Nephron progenitor cell (in vitro differentiated cells): Measurements from ENCODE around the gene SPATA24.
"Not testable (repeated sequence)": the region's sequence is repeated elsewhere in the genome, so short reads cannot be mapped to it uniquely, and the experiment has no call there.

Source experiments
- DNase-seq: peaks from one replicate; pipeline ENCODE4 v3.0.0; 2021
- H3K27ac Mint-ChIP-seq: 2 replicates; pipeline ENCODE4 v1.8.0; 2021; ENCODE audit warnings: mild to moderate bottlenecking, moderate library complexity, mixed read lengths
- H3K27me3 Mint-ChIP-seq: 2 replicates; pipeline ENCODE4 v1.8.0; 2021; ENCODE audit warnings: mild to moderate bottlenecking, low read depth, mixed read lengths; ENCODE audit not compliant: poor library complexity
- H3K36me3 Mint-ChIP-seq: 2 replicates; pipeline ENCODE4 v1.8.0; 2021; ENCODE audit warnings: low read depth, mixed read lengths
- H3K4me1 Mint-ChIP-seq: 2 replicates; pipeline ENCODE4 v1.8.0; 2021; ENCODE audit warnings: mixed read lengths
- H3K4me3 Mint-ChIP-seq: 2 replicates; pipeline ENCODE4 v1.8.0; 2021; ENCODE audit warnings: mild to moderate bottlenecking, moderate library complexity, mixed read lengths
- H3K9me3 Mint-ChIP-seq: 2 replicates; pipeline ENCODE4 v1.8.0; 2021; ENCODE audit warnings: mild to moderate bottlenecking, moderate library complexity, mixed read lengths
- TF ChIP-seq, protein P1 (sequence below): fragments of 200-600 bp; sonication (generic); IDR thresholded peaks from 2 replicates; pipeline ENCODE4 v1.5.0; 2021; ENCODE audit warnings: antibody characterized with exemption

Gene SPATA24

DNA sequence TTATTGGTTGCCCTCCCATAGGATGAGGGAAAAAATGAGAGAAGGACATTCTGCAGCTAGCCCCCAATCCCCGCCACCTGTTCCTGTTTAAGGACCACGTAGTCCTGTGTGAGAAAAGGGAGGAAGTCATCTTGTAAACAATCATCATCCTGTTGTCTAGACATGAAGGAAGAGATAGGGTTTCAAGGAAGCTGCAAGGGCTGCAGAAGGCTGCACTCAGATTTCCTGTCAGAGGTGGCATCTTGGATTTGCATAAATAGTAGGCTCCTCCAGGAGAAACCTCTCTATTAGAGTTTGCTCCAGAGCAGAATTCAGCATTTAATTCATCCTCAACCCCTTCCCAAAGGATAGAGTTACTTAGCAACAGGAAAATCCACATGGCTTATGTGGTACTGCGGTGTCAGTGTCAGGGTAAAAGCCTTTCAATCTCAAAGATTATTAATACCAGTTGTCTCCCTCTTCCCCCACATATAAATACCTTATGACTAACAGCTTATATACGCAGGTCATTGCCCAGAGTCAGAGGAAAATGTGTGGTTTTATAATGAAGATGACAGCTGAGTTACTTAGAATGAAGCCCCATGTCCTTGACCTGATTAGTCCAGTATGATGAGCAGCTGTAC lies 40.1 kb upstream of the SPATA24 start:
- Mint-ChIP-seq H3K4me1 (peaks cover 30% of the 10 kb centered on the region), H3K9me3 (no peaks in the 10 kb centered on the region), H3K27ac (no peak overlapping the region), H3K4me3 (no peak overlapping the region), H3K36me3 (no peaks in the 10 kb centered on the region), H3K27me3 (peaks cover 31% of the 10 kb centered on the region)
- DNase-seq, result no peak
- TF ChIP-seq, protein P1, sequence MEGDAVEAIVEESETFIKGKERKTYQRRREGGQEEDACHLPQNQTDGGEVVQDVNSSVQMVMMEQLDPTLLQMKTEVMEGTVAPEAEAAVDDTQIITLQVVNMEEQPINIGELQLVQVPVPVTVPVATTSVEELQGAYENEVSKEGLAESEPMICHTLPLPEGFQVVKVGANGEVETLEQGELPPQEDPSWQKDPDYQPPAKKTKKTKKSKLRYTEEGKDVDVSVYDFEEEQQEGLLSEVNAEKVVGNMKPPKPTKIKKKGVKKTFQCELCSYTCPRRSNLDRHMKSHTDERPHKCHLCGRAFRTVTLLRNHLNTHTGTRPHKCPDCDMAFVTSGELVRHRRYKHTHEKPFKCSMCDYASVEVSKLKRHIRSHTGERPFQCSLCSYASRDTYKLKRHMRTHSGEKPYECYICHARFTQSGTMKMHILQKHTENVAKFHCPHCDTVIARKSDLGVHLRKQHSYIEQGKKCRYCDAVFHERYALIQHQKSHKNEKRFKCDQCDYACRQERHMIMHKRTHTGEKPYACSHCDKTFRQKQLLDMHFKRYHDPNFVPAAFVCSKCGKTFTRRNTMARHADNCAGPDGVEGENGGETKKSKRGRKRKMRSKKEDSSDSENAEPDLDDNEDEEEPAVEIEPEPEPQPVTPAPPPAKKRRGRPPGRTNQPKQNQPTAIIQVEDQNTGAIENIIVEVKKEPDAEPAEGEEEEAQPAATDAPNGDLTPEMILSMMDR, result no peak

DNA sequence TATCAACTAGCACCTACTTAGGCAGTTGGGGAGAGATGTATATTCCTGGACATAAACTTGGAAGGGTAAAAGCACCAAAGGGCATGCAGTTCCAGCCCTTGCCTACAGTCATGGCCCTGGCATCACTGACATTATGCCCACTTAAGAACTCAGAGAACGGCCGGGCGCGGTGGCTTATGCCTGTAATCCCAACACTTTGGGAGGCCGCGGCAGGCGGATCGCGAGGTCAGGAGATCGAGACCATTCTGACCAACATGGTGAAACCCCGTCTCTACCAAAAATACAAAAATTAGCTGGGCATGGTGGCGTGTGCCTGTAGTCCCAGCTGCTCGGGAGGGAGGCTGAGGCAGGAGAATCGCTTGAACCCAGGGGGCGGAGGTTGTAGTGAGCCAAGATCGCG lies 36.5 kb upstream of the SPATA24 start:
- H3K27ac Mint-ChIP-seq, result not testable (repeated sequence)

GRCh38 chr5:139439013-139439903 lies 35.4 kb upstream of the SPATA24 start, which contains the start of gene DNAJC18:
Gene DNAJC18, minus strand, starts transcription at chr5:139439525. Its CDS starts 80 bp downstream, at chr5:139439445.
- peaks cover 12% of the 10 kb centered on the region for H3K27me3 Mint-ChIP-seq
- H3K36me3 Mint-ChIP-seq, result peaks cover 21% of the 10 kb centered on the region
- no peaks in the 10 kb centered on the region for H3K9me3 Mint-ChIP-seq
- peak within 1 kb of the TSS; percentile 99 for H3K27ac Mint-ChIP-seq
- TF ChIP-seq, protein P1, result no peak
- DNase-seq, result peak; percentile 95
- H3K4me1 Mint-ChIP-seq, result peaks cover 45% of the 10 kb centered on the region
- peak within 1 kb of the TSS; percentile 96 for H3K4me3 Mint-ChIP-seq

More for the DNA sequence above, 36.5 kb upstream of the SPATA24 start:
- Mint-ChIP-seq H3K4me1 (peaks cover 45% of the 10 kb centered on the region), H3K27me3 (peaks cover 13% of the 10 kb centered on the region), H3K36me3 (peaks cover 12% of the 10 kb centered on the region)
- not testable (repeated sequence) for DNase-seq, H3K4me3 Mint-ChIP-seq, H3K9me3 Mint-ChIP-seq

DNA sequence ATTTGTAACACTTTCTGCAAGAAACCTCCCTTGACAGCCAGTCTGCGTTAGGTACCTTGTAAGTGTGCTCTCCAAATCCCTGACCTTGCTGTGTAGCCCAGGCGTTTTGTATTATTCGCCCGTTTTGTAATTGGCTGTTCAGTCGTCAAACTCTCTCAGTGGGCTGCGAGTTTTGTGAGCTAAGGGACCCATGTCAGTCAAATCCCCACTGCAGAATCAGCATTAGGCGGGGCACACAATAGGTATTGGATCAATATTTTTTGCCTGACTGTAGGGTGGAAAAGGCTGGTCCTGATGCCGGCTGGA lies 34.8 kb upstream of the SPATA24 start:
- TF ChIP-seq, protein P1, result no peak
- H3K36me3 Mint-ChIP-seq, result peaks cover 21% of the 10 kb centered on the region
- no peaks in the 10 kb centered on the region for H3K9me3 Mint-ChIP-seq
- peaks cover 12% of the 10 kb centered on the region for H3K27me3 Mint-ChIP-seq
- peak overlapping the region; percentile 96 for H3K4me3 Mint-ChIP-seq
- no peak overlapping the region for H3K27ac Mint-ChIP-seq
- peaks cover 39% of the 10 kb centered on the region for H3K4me1 Mint-ChIP-seq
- no peak for DNase-seq

- Mint-ChIP-seq H3K9me3 (no peaks in the 10 kb centered on the region), H3K4me3 (no peak overlapping the region), H3K27ac (no peak overlapping the region), H3K27me3 (no peaks in the 10 kb centered on the region), H3K36me3 (peaks cover 26% of the 10 kb centered on the region), H3K4me1 (peaks cover 30% of the 10 kb centered on the region)
- TF ChIP-seq, protein P1, result no peak
- DNase-seq, result no peak
Measured at GRCh38 chr5:139435676-139436075, 31.8 kb upstream of the SPATA24 start.

DNA sequence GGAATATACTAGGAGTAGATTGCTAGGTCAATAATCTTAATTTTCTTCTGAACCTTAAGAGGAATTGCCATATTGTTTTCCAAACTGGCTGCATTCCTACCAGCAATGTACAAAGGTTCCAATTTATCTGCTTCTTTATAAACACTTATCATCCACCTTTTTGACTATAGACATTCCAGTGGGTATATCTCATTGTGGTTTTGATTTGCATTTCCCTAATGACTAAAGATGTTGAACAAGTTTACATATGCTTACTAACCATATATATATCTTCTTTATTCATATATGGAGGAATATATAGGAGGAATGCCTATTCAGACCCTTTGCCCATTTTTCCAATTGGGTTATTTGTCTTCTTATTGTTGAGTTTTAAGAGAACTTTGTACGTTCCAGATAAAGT lies 27.8 kb upstream of the SPATA24 start:
- Mint-ChIP-seq H3K36me3 (peaks cover 48% of the 10 kb centered on the region), H3K4me1 (no peaks in the 10 kb centered on the region), H3K9me3 (no peaks in the 10 kb centered on the region), H3K27me3 (no peaks in the 10 kb centered on the region), H3K4me3 (no peak overlapping the region), H3K27ac (no peak overlapping the region)
- no peak for DNase-seq
- TF ChIP-seq, protein P1, result no peak
